ENCODE results near the gene MBNL1. TPM values are rescaled to one million over a fixed set of nuclear protein-coding genes. Genes with fewer than 3 reads are reported as not detected.

MBNL1 gene
- total and polyA plus RNA-seq, 2 donors (not counting 3 experiments of a cell fraction or from before 2014, with no cell fraction given) = 179 to 362 TPM

DNA sequence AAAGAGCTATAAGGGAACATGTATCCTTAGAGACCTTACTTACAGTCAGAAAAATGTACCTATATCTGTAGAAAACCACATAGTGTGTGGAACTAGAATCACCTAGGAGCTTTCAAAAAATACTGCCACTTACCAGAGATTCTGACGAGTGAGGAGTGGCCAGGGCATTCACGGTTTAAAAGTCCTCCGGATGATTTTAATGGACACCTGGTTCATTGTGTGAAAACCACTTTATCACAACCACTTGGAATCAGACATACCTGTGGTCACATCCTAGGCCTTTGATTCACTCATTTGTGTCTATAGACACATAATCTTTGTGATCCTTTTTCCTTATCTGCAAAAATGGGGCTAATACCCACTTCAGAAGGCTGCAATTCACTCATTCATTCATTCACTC, 159.8 kb downstream of the MBNL1 start:
- dilution Hi-C loops (cut with MboI; ENCODE audit: extremely low pct_ligation_motif_present, low sequenced_read_pairs) = no loop called here

More for the DNA sequence above, 159.8 kb downstream of the MBNL1 start:
- TF ChIP-seq GATA2 (IDR thresholded peaks at IDR 0.05; ENCODE audit: insufficient read depth, insufficient read length, low read depth, low read length) (no peak), FOS (IDR thresholded peaks at IDR 0.05; ENCODE audit: borderline replicate concordance, insufficient read depth, low read length) (no peak), MYC (IDR thresholded peaks at IDR 0.05; ENCODE audit: low read depth, low read length) (no peak), JUN (IDR thresholded peaks at IDR 0.05; ENCODE audit: borderline replicate concordance, insufficient read depth, insufficient read length, low read depth) (no peak), POLR2AphosphoS5 (IDR thresholded peaks at IDR 0.05; ENCODE audit: insufficient read depth, low read depth, low read length) (no peak), EZH2 (IDR thresholded peaks at IDR 0.05; ENCODE audit: borderline replicate concordance, low read depth, low read length, severe bottlenecking) (no peak), POLR2A (IDR thresholded peaks at IDR 0.05; ENCODE audit: low read depth, low read length) (no peak)
- TF ChIP-seq, protein P1, sequence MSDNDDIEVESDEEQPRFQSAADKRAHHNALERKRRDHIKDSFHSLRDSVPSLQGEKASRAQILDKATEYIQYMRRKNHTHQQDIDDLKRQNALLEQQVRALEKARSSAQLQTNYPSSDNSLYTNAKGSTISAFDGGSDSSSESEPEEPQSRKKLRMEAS (IDR thresholded peaks at IDR 0.05; ENCODE audit: insufficient read depth, insufficient read length) = no peak
- TF ChIP-seq, protein P2, sequence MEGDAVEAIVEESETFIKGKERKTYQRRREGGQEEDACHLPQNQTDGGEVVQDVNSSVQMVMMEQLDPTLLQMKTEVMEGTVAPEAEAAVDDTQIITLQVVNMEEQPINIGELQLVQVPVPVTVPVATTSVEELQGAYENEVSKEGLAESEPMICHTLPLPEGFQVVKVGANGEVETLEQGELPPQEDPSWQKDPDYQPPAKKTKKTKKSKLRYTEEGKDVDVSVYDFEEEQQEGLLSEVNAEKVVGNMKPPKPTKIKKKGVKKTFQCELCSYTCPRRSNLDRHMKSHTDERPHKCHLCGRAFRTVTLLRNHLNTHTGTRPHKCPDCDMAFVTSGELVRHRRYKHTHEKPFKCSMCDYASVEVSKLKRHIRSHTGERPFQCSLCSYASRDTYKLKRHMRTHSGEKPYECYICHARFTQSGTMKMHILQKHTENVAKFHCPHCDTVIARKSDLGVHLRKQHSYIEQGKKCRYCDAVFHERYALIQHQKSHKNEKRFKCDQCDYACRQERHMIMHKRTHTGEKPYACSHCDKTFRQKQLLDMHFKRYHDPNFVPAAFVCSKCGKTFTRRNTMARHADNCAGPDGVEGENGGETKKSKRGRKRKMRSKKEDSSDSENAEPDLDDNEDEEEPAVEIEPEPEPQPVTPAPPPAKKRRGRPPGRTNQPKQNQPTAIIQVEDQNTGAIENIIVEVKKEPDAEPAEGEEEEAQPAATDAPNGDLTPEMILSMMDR (IDR thresholded peaks at IDR 0.05; ENCODE audit: extremely low read depth in 1 of 2, insufficient read depth in 1 of 2, low read depth in 1 of 2, low read length in 2 of 2) = no peak
- no peak for FAIRE-seq
- CTCF ChIA-PET = no interaction called here
- BruUV-seq (replicated peaks) = no TSS peak
- H3K4me1 ChIP-seq (ENCODE audit: control insufficient read depth, extremely low read depth, insufficient read depth, low read length) = no peaks in the 10 kb centered on the region
- no peak overlapping the region for H2AFZ ChIP-seq (ENCODE audit: low read depth, low read length)
- H3K27me3 ChIP-seq (ENCODE audit: control insufficient read depth in 2 of 2, insufficient read depth in 2 of 2, low read length in 2 of 2) = no peaks in the 10 kb centered on the region
- peaks cover 5% of the 10 kb centered on the region for H3K9me1 ChIP-seq (replicated peaks; ENCODE audit: control insufficient read depth, extremely low read depth, insufficient read depth, low read length)
- H3K4me3 ChIP-seq (replicated peaks in 1 of 3; ENCODE audit: insufficient read depth in 1 of 3, low read depth in 1 of 3, low read length in 3 of 3) = no peak overlapping the region
- no peak overlapping the region for H3K27ac ChIP-seq (ENCODE audit: insufficient read depth, low read depth, low read length)
- H3K4me2 ChIP-seq (ENCODE audit: insufficient read depth, low read length) = no peak overlapping the region
- H3K9ac ChIP-seq (replicated peaks; ENCODE audit: extremely low read depth, insufficient read depth, low read length) = no peak overlapping the region
- H4K20me1 ChIP-seq (replicated peaks; ENCODE audit: control insufficient read depth, extremely low read depth, insufficient read depth, low read length) = peaks cover 17% of the 10 kb centered on the region
- H3K36me3 ChIP-seq (ENCODE audit: control insufficient read depth in 2 of 2, extremely low read depth in 1 of 2, insufficient read depth in 2 of 2, low read length in 2 of 2) = peaks cover 5 to 16% of the 10 kb centered on the region in 2 experiments
- peaks cover 82% of the 10 kb centered on the region for H3K79me2 ChIP-seq (ENCODE audit: control insufficient read depth, insufficient read depth, low read length)
- POLR2A ChIA-PET = no interaction called here
- no peaks in the 10 kb centered on the region for H3K9me3 ChIP-seq (replicated peaks; ENCODE audit: control insufficient read depth, insufficient read depth, low read length)
- intact Hi-C loops (cut with micrococcal nuclease) = no loop called here
- no peak for DNase-seq (ENCODE audit: low read depth, low spot score)
